Astrocyte of the cerebellum (primary cell): Measurements from ENCODE around the gene CHKA.

Source experiments
- DNase-seq: peaks from one replicate; pipeline ENCODE4 v3.0.0-alpha.2; 2011; ENCODE audit warnings: low read depth
- H3K4me3 ChIP-seq: 2 replicates; pipeline ENCODE4 v1.5.1; 2011; ENCODE audit warnings: mild to moderate bottlenecking, low read depth, low read length, moderate library complexity
- in situ Hi-C: cut with HindIII; loops from 2 replicates; pipeline ENCODE4 v1.10.0; 2017; ENCODE audit warnings: low sequenced_read_pairs
- TF ChIP-seq, protein P1 (sequence below): IDR thresholded peaks from 2 replicates; pipeline ENCODE4 v1.5.1; 2012; ENCODE audit warnings: low read length, low read depth, moderate library complexity, mild to moderate bottlenecking; ENCODE audit errors: missing control alignments

The CHKA gene

DNA sequence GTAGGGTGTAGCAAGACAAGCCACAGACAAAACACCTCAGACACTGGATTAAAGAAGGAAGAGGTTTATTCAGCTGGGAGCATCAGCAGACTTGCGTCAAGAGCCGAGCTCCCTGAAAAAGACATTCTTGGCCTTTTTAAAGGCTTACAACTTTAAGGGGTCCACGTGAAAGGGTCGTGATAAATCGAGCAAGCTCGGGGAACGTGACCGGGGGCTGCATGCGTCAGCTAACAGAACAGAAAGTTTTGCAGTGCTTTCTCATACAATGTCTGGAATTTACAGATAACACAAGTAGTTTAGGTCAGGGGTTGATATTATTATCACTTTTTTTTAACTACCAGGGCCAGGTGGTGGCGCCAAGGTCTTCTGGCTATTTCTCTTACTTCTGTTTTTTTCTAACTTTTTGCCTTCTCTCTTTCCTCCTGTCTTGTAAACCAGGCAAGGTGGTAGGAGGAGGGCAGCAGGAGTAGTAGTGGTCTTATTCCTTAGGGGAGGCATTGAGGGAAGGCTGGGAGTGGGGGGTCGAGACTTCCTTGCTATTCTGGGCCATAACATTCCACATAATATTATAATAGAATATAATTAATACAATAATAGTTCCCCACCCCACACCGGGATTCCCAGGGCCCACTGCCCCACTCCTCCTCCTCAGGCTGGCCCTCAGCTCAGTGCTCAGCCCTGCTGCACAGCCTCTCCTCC lies 111.6 kb downstream of the CHKA start:
- peak overlapping the region; percentile 35 for H3K4me3 ChIP-seq
- TF ChIP-seq, protein P1, sequence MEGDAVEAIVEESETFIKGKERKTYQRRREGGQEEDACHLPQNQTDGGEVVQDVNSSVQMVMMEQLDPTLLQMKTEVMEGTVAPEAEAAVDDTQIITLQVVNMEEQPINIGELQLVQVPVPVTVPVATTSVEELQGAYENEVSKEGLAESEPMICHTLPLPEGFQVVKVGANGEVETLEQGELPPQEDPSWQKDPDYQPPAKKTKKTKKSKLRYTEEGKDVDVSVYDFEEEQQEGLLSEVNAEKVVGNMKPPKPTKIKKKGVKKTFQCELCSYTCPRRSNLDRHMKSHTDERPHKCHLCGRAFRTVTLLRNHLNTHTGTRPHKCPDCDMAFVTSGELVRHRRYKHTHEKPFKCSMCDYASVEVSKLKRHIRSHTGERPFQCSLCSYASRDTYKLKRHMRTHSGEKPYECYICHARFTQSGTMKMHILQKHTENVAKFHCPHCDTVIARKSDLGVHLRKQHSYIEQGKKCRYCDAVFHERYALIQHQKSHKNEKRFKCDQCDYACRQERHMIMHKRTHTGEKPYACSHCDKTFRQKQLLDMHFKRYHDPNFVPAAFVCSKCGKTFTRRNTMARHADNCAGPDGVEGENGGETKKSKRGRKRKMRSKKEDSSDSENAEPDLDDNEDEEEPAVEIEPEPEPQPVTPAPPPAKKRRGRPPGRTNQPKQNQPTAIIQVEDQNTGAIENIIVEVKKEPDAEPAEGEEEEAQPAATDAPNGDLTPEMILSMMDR = peak; percentile 35
- in situ Hi-C loops = no loop called here
- DNase-seq = no peak

DNA sequence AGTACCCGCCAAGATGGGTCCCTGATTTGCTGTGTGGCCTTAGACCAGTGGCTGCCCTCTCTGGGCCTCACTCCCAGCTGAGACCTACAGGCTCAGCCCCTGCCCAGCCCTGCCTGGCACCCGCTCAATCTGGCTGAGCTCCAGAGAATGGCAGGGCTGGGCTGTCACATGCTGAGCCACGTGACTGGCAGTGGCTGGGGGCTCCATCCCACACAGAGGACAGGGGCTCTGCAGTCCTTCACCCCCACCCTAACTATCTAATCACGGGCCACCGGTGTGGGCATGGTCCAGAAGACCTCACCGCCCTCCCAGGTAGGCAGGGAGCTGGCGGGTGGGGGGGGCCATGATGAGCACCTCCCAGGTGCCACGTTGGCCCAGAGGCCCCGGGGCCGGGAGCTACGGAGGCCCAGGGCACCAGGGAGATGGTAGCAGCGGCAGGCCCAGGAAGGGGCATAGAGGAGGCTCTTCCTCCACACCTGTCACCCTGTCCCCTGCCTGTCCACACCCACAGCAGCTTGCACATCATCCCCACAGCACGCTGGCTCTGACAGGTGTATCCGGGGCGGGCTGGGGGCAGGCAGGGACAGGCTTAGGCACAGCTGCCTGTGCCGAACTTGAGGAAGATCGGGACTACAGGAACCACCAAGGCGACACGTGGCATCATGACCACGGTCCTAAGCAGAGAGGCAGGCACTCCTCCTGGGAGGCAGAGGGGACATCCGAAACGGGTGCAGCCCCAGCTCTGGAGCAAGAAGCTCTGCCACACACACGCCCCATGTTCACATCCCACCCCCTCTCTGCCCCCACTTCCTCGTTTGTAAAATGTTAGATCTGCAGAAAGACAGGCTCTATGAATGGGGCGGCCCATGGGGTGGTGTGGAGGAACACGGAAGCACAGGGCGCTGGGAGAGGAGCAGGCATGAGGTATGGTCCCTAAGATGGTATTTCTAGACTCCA lies 112.5 kb downstream of the CHKA start:
- no peak overlapping the region for H3K4me3 ChIP-seq
- DNase-seq = no peak
- TF ChIP-seq, protein P1 = no peak
- in situ Hi-C loops = no loop called here

DNA sequence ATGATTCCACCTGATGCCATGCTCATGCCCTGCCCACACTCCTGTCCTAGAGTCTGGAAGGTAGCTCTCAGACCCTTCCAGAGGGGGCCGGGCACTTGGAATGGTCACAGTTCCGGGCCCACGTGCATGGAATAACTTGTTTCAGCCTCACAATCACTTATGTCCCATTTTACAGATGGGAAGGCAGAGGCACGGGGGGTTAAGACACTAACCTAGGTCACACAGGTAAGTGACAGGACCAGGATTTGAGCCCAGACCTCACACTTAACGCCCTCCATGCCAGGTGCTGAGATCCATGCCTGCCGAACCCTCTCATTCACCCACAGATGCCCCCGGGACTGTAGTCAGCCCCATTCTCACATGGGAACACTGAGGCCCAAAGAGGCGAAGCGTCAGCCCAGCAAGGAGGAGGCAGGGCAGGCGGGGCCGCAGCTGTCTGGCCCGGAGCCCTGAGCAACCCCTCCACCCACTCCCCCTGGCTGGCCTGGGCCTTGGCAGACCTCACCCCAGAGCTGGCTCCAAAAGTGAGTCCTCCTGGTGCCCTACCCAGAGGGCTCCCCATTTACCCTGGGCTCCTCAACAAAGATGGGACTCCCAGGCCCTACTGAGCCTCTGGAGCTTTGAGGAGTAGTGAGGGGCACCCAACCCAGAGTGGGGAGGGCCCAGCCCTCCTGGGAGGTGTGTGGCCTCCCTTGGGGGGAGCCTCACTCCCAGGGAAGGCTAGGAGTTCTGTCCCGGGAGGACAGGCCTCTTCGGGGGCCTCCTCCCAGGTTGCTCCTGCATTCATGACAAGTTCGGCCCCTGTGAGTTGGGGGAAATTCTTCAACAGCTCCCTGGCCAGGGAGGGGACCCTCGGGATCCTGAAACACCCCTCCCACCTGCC lies 113.4 kb downstream of the CHKA start:
- TF ChIP-seq, protein P1 = no peak
- DNase-seq = no peak
- in situ Hi-C loops = no loop called here
- no peak overlapping the region for H3K4me3 ChIP-seq

DNA sequence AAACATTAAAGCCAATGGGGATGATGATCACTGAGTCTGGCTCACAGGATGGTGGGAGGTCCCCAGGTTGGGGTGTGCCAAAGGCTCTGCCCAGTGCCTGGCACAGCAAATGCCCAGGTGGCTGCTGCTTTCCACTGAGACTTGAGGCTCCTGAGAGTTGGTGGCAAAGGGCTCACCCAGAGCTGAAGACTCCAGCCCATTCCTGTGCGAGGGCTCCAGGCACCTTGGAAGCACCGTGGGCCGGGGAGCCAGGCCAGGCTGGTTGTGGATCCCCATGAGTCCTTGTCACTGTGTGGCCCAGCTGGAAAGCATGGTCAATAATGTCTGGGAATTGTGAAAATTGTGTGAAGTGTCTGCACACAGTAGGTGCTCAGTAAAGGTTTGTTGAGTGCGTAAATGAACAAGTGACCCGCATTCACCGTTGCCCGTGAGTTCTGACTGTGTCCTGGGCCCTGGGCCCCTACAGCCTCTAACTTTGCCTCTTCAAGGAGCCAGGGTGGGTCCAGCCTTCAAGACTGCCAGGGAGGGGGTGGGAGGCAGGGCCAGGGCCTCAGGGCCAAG lies 114.5 kb downstream of the CHKA start:
- TF ChIP-seq, protein P1 = no peak
- in situ Hi-C loops = no loop called here

DNA sequence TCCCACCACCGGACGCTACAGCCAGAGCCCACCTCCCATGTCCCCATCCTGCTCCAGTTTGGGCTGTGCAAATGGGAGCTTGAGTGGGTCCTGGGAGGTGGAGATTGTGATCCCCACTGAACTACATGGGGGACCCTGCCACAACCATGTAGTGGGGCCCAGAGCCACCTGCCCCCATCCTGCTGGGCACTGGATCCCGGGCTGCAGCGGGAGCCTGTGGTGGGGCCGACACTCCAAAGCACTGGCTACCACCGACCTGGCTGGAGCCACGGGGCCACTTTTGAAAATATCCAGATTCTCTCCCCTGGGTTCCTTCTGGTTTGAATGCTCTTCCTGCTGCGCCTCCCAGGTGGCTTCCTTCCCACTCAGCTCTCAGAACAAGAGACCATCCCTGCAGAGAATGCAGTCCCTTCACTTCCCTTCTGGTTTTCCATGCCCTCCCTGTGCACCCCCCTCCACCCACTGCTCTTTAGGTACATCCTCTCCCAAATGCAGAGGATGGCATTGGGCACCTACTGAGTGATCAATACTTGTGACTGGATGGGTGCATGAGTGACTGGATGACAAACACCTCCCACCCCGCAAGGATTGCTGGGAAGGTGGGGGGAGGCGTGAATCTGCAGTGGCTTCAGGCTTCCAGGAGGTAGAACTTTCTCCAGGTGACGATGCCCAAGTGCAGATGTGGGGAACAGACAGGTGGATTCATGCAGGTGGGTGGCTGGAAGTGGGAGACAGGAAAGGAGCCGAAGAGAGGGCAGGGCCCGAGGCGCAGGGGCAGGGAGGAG lies 116.4 kb downstream of the CHKA start:
- TF ChIP-seq, protein P1 = no peak
- H3K4me3 ChIP-seq = peak overlapping the region; percentile 51
- in situ Hi-C loops = no loop called here
- no peak for DNase-seq

More for the DNA sequence above, 114.5 kb downstream of the CHKA start:
- DNase-seq = no peak
- H3K4me3 ChIP-seq = no peak overlapping the region
